ENCODE data around the gene CNBP. TPM values are rescaled to one million over a fixed set of nuclear protein-coding genes. Genes with fewer than 3 reads are reported as not detected.
"Not testable (repeated sequence)": the region's sequence is repeated elsewhere in the genome, so short reads cannot be mapped to it uniquely, and the experiment has no call there.

CNBP gene
- total and polyA plus RNA-seq, 9 of the 15 experiments (the other 6 are each of a cell fraction or from before 2014, with no cell fraction given): 284 to 717 (median 412) TPM

DNA sequence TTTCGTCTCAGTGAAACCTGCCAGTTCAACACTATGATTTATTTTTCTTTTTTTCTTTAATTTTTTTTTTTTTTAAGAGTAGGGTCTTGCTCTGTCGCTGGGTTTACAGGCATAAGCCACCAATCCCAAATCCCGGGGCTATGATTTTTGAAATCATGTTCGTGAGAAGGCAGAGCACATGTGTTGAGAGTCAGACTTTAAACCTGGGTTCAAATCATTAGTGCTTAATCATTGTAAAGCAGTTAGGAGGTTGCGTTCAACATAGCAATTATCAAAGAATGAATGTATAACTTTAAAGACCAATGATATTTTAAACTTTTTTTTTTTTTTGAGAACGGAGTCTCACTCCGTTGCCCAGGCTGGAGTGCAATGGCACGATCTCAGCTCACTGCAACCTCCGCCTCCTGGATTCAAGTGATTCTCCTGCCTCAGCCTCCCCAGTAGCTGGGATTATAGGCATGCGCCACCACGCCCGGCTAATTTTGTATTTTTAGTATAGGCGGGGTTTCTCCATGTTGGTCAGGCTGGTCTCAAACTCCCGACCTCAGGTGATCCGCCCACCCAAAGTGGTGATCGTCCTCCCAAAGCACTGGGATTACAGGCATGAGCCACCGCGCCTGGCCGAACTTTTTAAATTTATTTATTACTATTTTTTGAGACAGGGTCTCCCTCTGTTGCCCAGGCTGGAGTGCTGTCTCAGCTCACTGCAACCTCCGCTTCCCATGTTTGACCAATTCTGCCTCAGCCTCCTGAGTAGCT, 1.3 kb upstream of the CNBP start:
- intact Hi-C loops (cut with micrococcal nuclease): loop anchor here (2.0 to 5.0 kb wide), 2 partner anchors 42 to 54 kb away; no protein-coding TSS in a partner anchor
- Histone ChIP-seq H4K20me1 (replicated peaks; ENCODE audit: control insufficient read depth, insufficient read depth, low read length) (peaks cover 18% of the 10 kb centered on the region), H2AFZ (ENCODE audit: low read depth, low read length) (0 out of 2 replicates have a peak overlapping the region, but pooled peaks have one; percentile 16), H3K4me2 (ENCODE audit: insufficient read depth, low read length) (peak overlapping the region; percentile 66), H3K9ac (ENCODE audit: insufficient read depth in 1 of 2, low read depth in 2 of 2, low read length in 2 of 2) (peak overlapping the region; percentile 86 to 99), H3K4me1 (replicated peaks in 1 of 2; ENCODE audit: control insufficient read depth in 2 of 2, insufficient read depth in 2 of 2, low read length in 2 of 2) (peaks cover 7 to 11% of the 10 kb centered on the region in 2 experiments; a peak in 4 of 5 replicates), H3K36me3 (ENCODE audit: control insufficient read depth, insufficient read depth, low read length) (peaks cover 20% of the 10 kb centered on the region), H3K79me2 (ENCODE audit: control insufficient read depth, insufficient read depth, low read length) (peaks cover 61% of the 10 kb centered on the region), H3K27ac (ENCODE audit: extremely low read depth, low read depth, low read length) (peak overlapping the region; percentile 90), H3K4me3 (peak overlapping the region; percentile 73)
- in situ Hi-C loops (cut with MboI); H3K27me3 ChIP-seq (ENCODE audit: control insufficient read depth in 2 of 2, insufficient read depth in 2 of 2, low read length in 2 of 2); H3K9me3 ChIP-seq (replicated peaks; ENCODE audit: control insufficient read depth, insufficient read depth, low read depth, low read length); H3K9me1 ChIP-seq (ENCODE audit: control insufficient read depth, insufficient read depth, low read length); BruUV-seq (replicated peaks); FAIRE-seq; CTCF ChIA-PET (ENCODE audit: low intra/inter-chr PET ratio); ATAC-seq: not testable (repeated sequence)
- POLR2A ChIA-PET: interaction anchor here (1.7 to 2.2 kb wide), 3 partner anchors 11 to 40 kb away, joined by 6 to 15 read pairs (median 7); no protein-coding TSS in a partner anchor
- peak in 1 of 2 experiments; percentile 19; a peak in 1 of 4 replicates for TF ChIP-seq MLLT1 (IDR thresholded peaks at IDR 0.05)
- TF ChIP-seq NRF1 (conservative IDR thresholded peaks at IDR 0.05 in 1 of 2, IDR thresholded peaks at IDR 0.05 in 1 of 2): peak; percentile 46 to 47
- peak; percentile 63 for TF ChIP-seq EGR1 (conservative IDR thresholded peaks at IDR 0.05)
- TF ChIP-seq ARID1B (IDR thresholded peaks at IDR 0.05): 0 out of 2 replicates have a peak, but pooled peaks have one; percentile 9
- 0 out of 2 replicates have a peak, but pooled peaks have one; percentile 35 for TF ChIP-seq POLR2A (conservative IDR thresholded peaks at IDR 0.05)
- WGBS (ENCODE audit: insufficient coverage, low coverage, missing lambda C conversion rate): 6% methylated on average over 16 of the region's 20 CpGs
- peak in 1 of 4 experiments; percentile 26 for DNase-seq (ENCODE audit: extremely low read depth in 1 of 4, low spot score in 3 of 4)

All from K562 (cell line).